ENCODE results near the gene DEGS1. TPM values are rescaled to one million over a fixed set of nuclear protein-coding genes. Genes with fewer than 3 reads are reported as not detected.

The DEGS1 gene
- total and polyA plus RNA-seq, 10 of the 15 experiments (the other 5 are each of a cell fraction or from before 2014, with no cell fraction given) = 16.5 to 133 (median 46.0) TPM

DNA sequence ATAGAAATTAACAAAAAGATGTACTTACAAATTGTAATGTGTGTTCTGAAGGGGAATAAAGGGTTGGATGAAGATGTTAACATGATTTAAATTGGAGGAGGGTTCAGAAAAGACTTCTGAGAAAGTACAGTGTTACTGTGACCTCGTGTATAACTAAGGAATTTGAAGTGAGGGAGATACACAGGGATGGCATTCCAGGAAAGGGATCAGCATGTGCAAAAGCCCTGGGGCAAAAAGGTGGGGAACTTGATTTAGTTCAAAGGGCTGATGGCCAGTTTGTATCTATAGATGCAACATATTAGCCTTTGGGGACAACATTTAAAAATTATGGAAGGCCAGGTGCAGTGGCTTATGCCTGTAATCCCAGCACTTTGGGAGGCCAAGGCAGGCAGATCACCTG is 33.3 kb upstream of the DEGS1 start:
- H3K4me3 ChIP-seq = no peak overlapping the region
- POLR2A ChIA-PET = no interaction called here
- FAIRE-seq = no peak

More for the DNA sequence above, 33.3 kb upstream of the DEGS1 start:
- Histone ChIP-seq H3K4me2 (ENCODE audit: control insufficient read depth, insufficient read depth) (no peak overlapping the region), H3K4me1 (ENCODE audit: control insufficient read depth, insufficient read depth, low read length) (no peaks in the 10 kb centered on the region), H3K9ac (ENCODE audit: control insufficient read depth, insufficient read depth, low read length) (no peak overlapping the region), H3K36me3 (ENCODE audit: control insufficient read depth in 2 of 2, insufficient read depth in 2 of 2, low read length in 1 of 2) (peaks cover 0 to 8% of the 10 kb centered on the region in 2 experiments; a peak in 3 of 4 replicates), H3K27ac (ENCODE audit: control insufficient read depth, insufficient read depth) (no peak overlapping the region), H3K79me2 (ENCODE audit: control insufficient read depth, insufficient read depth, low read length) (no peaks in the 10 kb centered on the region; the same call in 1 of the 2 replicates), H4K20me1 (ENCODE audit: control insufficient read depth, insufficient read depth) (no peaks in the 10 kb centered on the region), H2AFZ (ENCODE audit: control insufficient read depth, low read depth, low read length) (no peak overlapping the region), H3K27me3 (replicated peaks in 1 of 2; ENCODE audit: control insufficient read depth in 2 of 2, insufficient read depth in 2 of 2, low read length in 1 of 2) (no peaks in the 10 kb centered on the region), H3K9me3 (replicated peaks; ENCODE audit: control insufficient read depth, insufficient read depth, low read length) (no peaks in the 10 kb centered on the region)
- ChIA-PET RAD21 (ENCODE audit: unreplicated experiment) (no interaction called here), SMC1A (ENCODE audit: uncharacterized antibody, unreplicated experiment) (interaction anchor here (1.3 kb wide), 1 partner anchor 33 kb away, joined by 4 read pairs; no protein-coding TSS in a partner anchor), CTCF (interaction anchor here (1.8 kb wide), 1 partner anchor 11 kb away, joined by 6 read pairs; no protein-coding TSS in a partner anchor)
- DNase-seq (ENCODE audit: low read depth, low spot score) = no peak
- WGBS (ENCODE audit: insufficient coverage, insufficient replicate concordance, low lambda C conversion rate, missing lambda C conversion rate) = 50% methylated on average over 1 of the region's 1 CpG
- BruUV-seq (replicated peaks) = no TSS peak
- intact Hi-C loops (cut with micrococcal nuclease; ENCODE audit: unreplicated experiment) (no loop called here), in situ Hi-C loops (cut with MboI) (no loop called here)
- TF ChIP-seq EGR1 (IDR thresholded peaks at IDR 0.05; ENCODE audit: borderline replicate concordance in 1 of 2, low read depth in 2 of 2, low read length in 2 of 2) (no peak), MEF2B (IDR thresholded peaks at IDR 0.05; ENCODE audit: partially characterized antibody, poor library complexity, severe bottlenecking) (no peak), HDAC6 (IDR thresholded peaks at IDR 0.05; ENCODE audit: unreplicated experiment) (no peak), POLR2AphosphoS2 (IDR thresholded peaks at IDR 0.05; ENCODE audit: low read depth, low read length) (no peak), NFXL1 (IDR thresholded peaks at IDR 0.05; ENCODE audit: borderline replicate concordance) (no peak), ZNF687 (IDR thresholded peaks at IDR 0.05) (no peak), KDM1A (IDR thresholded peaks at IDR 0.05; ENCODE audit: borderline replicate concordance) (no peak), ATF3 (IDR thresholded peaks at IDR 0.05; ENCODE audit: borderline replicate concordance, extremely low read depth, low read depth, low read length) (no peak), CHD4 (IDR thresholded peaks at IDR 0.05) (no peak), ASH2L (IDR thresholded peaks at IDR 0.05; ENCODE audit: borderline replicate concordance, low read depth) (no peak), NRF1 (conservative IDR thresholded peaks at IDR 0.05; ENCODE audit: low read depth, low read length) (no peak)
- ATAC-seq = no peak
